HepG2 (cell line): ENCODE data around the gene EVI5. TPM values are rescaled to one million over a fixed set of nuclear protein-coding genes. Genes with fewer than 3 reads are reported as not detected.

Experiments used
- ATAC-seq: fragments of 200-7000 bp; cut with Tn5 transposase; 3 replicates; pipeline ENCODE4 v1.9.1; 2020; ENCODE audit warnings: mild to moderate bottlenecking, moderate library complexity
- BruUV-seq: library from RNA; stranded (reverse); fragments of 400-500 nt; replicated peaks from 2 replicates; lab custom pipeline; 2021; lab: Mats Ljungman, UMichigan
- CTCF ChIA-PET: fragments of 300-600 bp; formaldehyde crosslinking; extraction: SDS; loops from one replicate; lab custom pipeline; 2021; ENCODE audit warnings: low total read pairs, inconsistent platforms, low intra/inter-chr PET ratio; lab: Yijun Ruan, JAX
- POLR2A ChIA-PET: fragments of 350-600 bp; sonication (Branson Sonifier 250); formaldehyde crosslinking; loops from one replicate; lab custom pipeline; 2020; ENCODE audit warnings: antibody characterized with exemption, inconsistent platforms; lab: Yijun Ruan, JAX
- DNase-seq: peaks from one replicate; pipeline ENCODE4 v3.0.0-alpha.2; 2015; ENCODE audit warnings: low spot score
- FAIRE-seq: peaks from 3 replicates; lab custom pipeline; 2011; peaks lifted over from hg19 to GRCh38; lab: Jason Lieb, UNC
- H2AFZ ChIP-seq: one replicate; pipeline ENCODE4 v1.6.1; 2011; ENCODE audit warnings: low read length, inconsistent platforms
- H3K27ac ChIP-seq: fragments of 300-600 bp; 3 replicates; pipeline ENCODE4 v1.8.0; 2011; ENCODE audit warnings: mixed run types, mild to moderate bottlenecking, mixed read lengths, low read length, inconsistent platforms; ENCODE audit not compliant: insufficient read depth; ENCODE audit errors: extremely low read length
- H3K27me3 ChIP-seq, 2 experiments: fragments of 200-600 bp in 1 of 2; 2 replicates in 1 of 2; 3 replicates in 1 of 2; pipeline versions ENCODE4 v1.6.0 to v1.8.0; 2011; ENCODE audit warnings: low read length in 2 of 2, mild to moderate bottlenecking in 2 of 2, moderate library complexity in 2 of 2, inconsistent platforms in 1 of 2; ENCODE audit not compliant: insufficient read depth in 2 of 2, control insufficient read depth in 1 of 2
- H3K36me3 ChIP-seq, 2 experiments: fragments of 200-600 bp in 1 of 2; replicated peaks in 1 of 2; 2 replicates in 1 of 2; 3 replicates in 1 of 2; pipeline versions ENCODE4 v1.5.1 to v1.8.0; 2011; ENCODE audit warnings: low read length in 2 of 2, inconsistent platforms in 1 of 2; ENCODE audit not compliant: insufficient read depth in 2 of 2, control insufficient read depth in 1 of 2
- H3K4me1 ChIP-seq: 2 replicates; pipeline ENCODE4 v1.5.1; 2012; ENCODE audit warnings: low read length, inconsistent platforms; ENCODE audit not compliant: insufficient read depth
- H3K4me2 ChIP-seq: 2 replicates; pipeline ENCODE4 v1.6.0; 2011; ENCODE audit warnings: low read depth, low read length, inconsistent platforms
- H3K4me3 ChIP-seq, 3 experiments: fragments of 200-600 bp in 1 of 3; sonication (generic), shearing (Covaris generic) in 1 of 3; replicated peaks in 1 of 3; 2 replicates each; pipeline ENCODE4 v1.5.1; 2011 to 2016; ENCODE audit warnings: low read length in 3 of 3, inconsistent platforms in 2 of 3, low read depth in 2 of 3, mild to moderate bottlenecking in 2 of 3, control low read depth in 1 of 3, mixed read lengths in 1 of 3; ENCODE audit not compliant: insufficient read depth in 1 of 3
- H3K79me2 ChIP-seq: one replicate; pipeline ENCODE4 v1.6.1; 2011; ENCODE audit warnings: low read length, inconsistent platforms; ENCODE audit not compliant: insufficient read depth
- H3K9ac ChIP-seq: 2 replicates; pipeline ENCODE4 v1.6.0; 2011; ENCODE audit warnings: mild to moderate bottlenecking, low read depth, low read length, inconsistent platforms; ENCODE audit not compliant: insufficient read depth
- H3K9me3 ChIP-seq: 2 replicates; pipeline ENCODE4 v1.5.1; 2012; ENCODE audit warnings: mild to moderate bottlenecking, low read length
- H4K20me1 ChIP-seq: 2 replicates; pipeline ENCODE4 v1.6.0; 2011; ENCODE audit warnings: inconsistent platforms, mild to moderate bottlenecking, low read length, moderate library complexity; ENCODE audit not compliant: insufficient read depth
- ATF6 ChIP-seq: sonication (generic); formaldehyde crosslinking; conservative IDR thresholded peaks from 2 replicates; pipeline ENCODE4 v1.4.0; 2020; ENCODE audit warnings: missing genetic modification reagents
- GLMP ChIP-seq: sonication (generic); formaldehyde crosslinking; IDR thresholded peaks from 2 replicates; pipeline ENCODE4 v1.9.0; 2021; ENCODE audit warnings: missing genetic modification reagents, mild to moderate bottlenecking, borderline replicate concordance
- HMGA1 ChIP-seq: sonication (generic); formaldehyde crosslinking; conservative IDR thresholded peaks from 2 replicates; pipeline ENCODE4 v1.4.0; 2020; ENCODE audit warnings: missing genetic modification reagents
- MED13 ChIP-seq: sonication (generic); formaldehyde crosslinking; IDR thresholded peaks from 2 replicates; pipeline ENCODE4 v1.5.0; 2020; ENCODE audit warnings: missing genetic modification reagents
- PTBP1 ChIP-seq: fragments of 200-400 bp; formaldehyde crosslinking; IDR thresholded peaks from 2 replicates; pipeline ENCODE4 v1.6.1; 2018; ENCODE audit warnings: low read length, low read depth; ENCODE audit not compliant: poor library complexity, severe bottlenecking
- RBM22 ChIP-seq: fragments of 200-400 bp; formaldehyde crosslinking; optimal IDR thresholded peaks from 2 replicates; pipeline ENCODE3; 2017; ENCODE audit warnings: mild to moderate bottlenecking, low read length, moderate library complexity
- REPIN1 ChIP-seq: sonication (generic); formaldehyde crosslinking; IDR thresholded peaks from 2 replicates; pipeline ENCODE4 v1.8.0; 2022; ENCODE audit warnings: missing genetic modification reagents, low read depth, mild to moderate bottlenecking, borderline replicate concordance
- ZBED4 ChIP-seq: sonication (generic); formaldehyde crosslinking; IDR thresholded peaks from 2 replicates; pipeline ENCODE4 v1.4.0; 2020; ENCODE audit warnings: missing genetic modification reagents, borderline replicate concordance
- ZNF101 ChIP-seq: sonication (generic); formaldehyde crosslinking; IDR thresholded peaks from 2 replicates; pipeline ENCODE4 v1.4.0; 2020; ENCODE audit warnings: mild to moderate bottlenecking, low read depth, missing genetic modification reagents, borderline replicate concordance
- ZNF337 ChIP-seq: sonication (generic); formaldehyde crosslinking; IDR thresholded peaks from 2 replicates; pipeline ENCODE4 v1.5.1; 2020; ENCODE audit warnings: missing genetic modification reagents, low read depth, mild to moderate bottlenecking, borderline replicate concordance
- ZNF660 ChIP-seq: sonication (generic); formaldehyde crosslinking; IDR thresholded peaks from 2 replicates; pipeline ENCODE4 v1.5.1; 2020; ENCODE audit warnings: mild to moderate bottlenecking, low read depth, missing genetic modification reagents, borderline replicate concordance
- WGBS: methylation state at CpG from one replicate; pipeline ENCODE4 v1.1.6; 2017; ENCODE audit warnings: low lambda C conversion rate; 5-methylcytosine and 5-hydroxymethylcytosine counted together
- in situ Hi-C: cut with HindIII; loops from 2 replicates; pipeline ENCODE4 v1.10.0; 2017; ENCODE audit warnings: low pct_unique_long_range_greater_than_20kb; ENCODE audit not compliant: extremely low pct_ligation_motif_present
- intact Hi-C: fragments of 100-400 bp; cut with micrococcal nuclease; formaldehyde crosslinking; loops from one replicate; pipeline ENCODE4 v1.10.0; 2022; ENCODE audit not compliant: unreplicated experiment
- polyA plus RNA-seq, 8 experiments: library from polyadenylated mRNA; depleted of rRNA in 3 of 8; stranded (reverse) in 7 of 8; unstranded in 1 of 8; fragments of >200 nt; fragmentation: Illumina TruSeq in 4 of 8; extraction: Trizol in 4 of 8; gene quantifications; 2 replicates each; pipeline versions ENCODE4 v1.2.1 to v1.2.3, GENCODE V29; 2011 to 2016; ENCODE audit warnings: low read depth in 4 of 8, missing spikeins in 1 of 8, mixed read lengths in 1 of 8; ENCODE audit not compliant: insufficient read depth in 1 of 8
- total RNA-seq, 5 experiments: library from RNA; depleted of rRNA; stranded (reverse); fragments of >200 nt; fragmentation: Illumina TruSeq; extraction: Trizol; gene quantifications; 2 replicates each; pipeline ENCODE4 v1.2.3, GENCODE V29; 2016; ENCODE audit warnings: low read depth in 1 of 5

Gene EVI5
- total and polyA plus RNA-seq, 2 of the 13 experiments (the other 11 are each of a cell fraction or from before 2014, with no cell fraction given) = 4.0 to 12.6 TPM

- TF ChIP-seq REPIN1 (CRISPR knock-in tag) (no peak), ZBED4 (CRISPR knock-in tag) (no peak), PTBP1 (no peak), HMGA1 (CRISPR knock-in tag) (no peak), RBM22 (no peak)
- TF ChIP-seq, all 625 proteins: peak for 0
Observed at GRCh38 chr1:92657701-92658100, 127.2 kb downstream of the EVI5 start (continued).

GRCh38 chr1:92655197-92655801 lies 129.6 kb downstream of the EVI5 start:
- H3K4me1 ChIP-seq = no peaks in the 10 kb centered on the region
- ChIA-PET POLR2A (no interaction called here), CTCF (no interaction called here)
- TF ChIP-seq ZNF660 (CRISPR knock-in tag) = no peak
- TF ChIP-seq GLMP (CRISPR knock-in tag) = no peak
- TF ChIP-seq ZNF337 (CRISPR knock-in tag) = peak; percentile 99; the same call in 1 of the 2 replicates
- TF ChIP-seq ATF6 = no peak
- TF ChIP-seq MED13 (CRISPR knock-in tag) = no peak
- no peak for TF ChIP-seq ZNF101 (CRISPR knock-in tag)
- intact Hi-C loops = no loop called here
- H3K79me2 ChIP-seq = no peaks in the 10 kb centered on the region
- no peaks in the 10 kb centered on the region for H3K27me3 ChIP-seq
- no peak overlapping the region for H2AFZ ChIP-seq
- FAIRE-seq (no peak), DNase-seq (no peak), ATAC-seq (no peak)
- WGBS = 99% methylated on average over 3 of the region's 3 CpGs
- no TSS peak for BruUV-seq
- H3K4me3 ChIP-seq = no peak overlapping the region
- H3K9ac ChIP-seq = no peak overlapping the region
- peaks cover 23% of the 10 kb centered on the region for H3K9me3 ChIP-seq
- H4K20me1 ChIP-seq = no peaks in the 10 kb centered on the region
- H3K4me2 ChIP-seq = no peak overlapping the region
- H3K27ac ChIP-seq = no peak overlapping the region
- H3K36me3 ChIP-seq = peaks cover 3 to 8% of the 10 kb centered on the region in 2 experiments; a peak in 2 of 5 replicates
- in situ Hi-C loops = no loop called here
